GM18526 (cell line): ENCODE measurements around the gene KLF7.

Experiments used
- POLR2A ChIP-seq: IDR thresholded peaks from 3 replicates; pipeline ENCODE4 v1.6.1; 2011; ENCODE audit not compliant: insufficient read length; ENCODE audit errors: extremely low read depth

KLF7 gene

DNA sequence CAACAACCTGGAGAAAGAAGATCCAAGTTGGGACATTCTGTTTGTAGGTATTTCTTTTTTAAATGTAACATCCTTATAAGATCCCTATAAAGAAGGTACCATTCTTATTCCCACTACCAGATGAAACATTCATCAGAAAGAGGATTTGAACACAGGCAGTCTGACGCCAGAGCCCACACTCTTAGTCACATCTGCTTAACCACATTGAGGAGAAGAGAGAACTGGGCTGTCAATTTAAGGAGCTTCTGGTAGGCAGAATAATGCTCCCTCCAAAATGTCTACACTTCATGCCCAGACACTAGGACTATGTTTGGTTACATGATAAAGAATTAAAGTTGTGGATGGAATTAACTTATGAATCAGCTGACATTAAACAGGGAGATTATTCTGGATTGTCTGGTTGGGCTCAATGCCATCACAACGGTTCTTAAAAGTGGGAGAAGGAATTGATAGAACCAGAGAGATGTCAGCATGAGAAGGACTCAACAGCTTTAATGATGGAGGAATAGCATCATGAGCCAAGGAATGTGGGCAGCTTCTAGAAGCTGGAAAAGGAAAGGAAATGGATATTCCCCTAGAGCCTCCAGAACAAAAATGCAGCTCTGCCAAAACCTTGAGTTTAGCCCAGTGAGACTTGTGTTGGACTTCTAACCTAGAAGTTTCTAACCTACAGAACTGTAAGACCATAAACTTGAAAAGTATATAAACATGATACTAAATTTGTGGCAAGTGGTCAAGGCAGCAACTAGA lies 82.2 kb downstream of the KLF7 start:
- no peak for TF ChIP-seq POLR2A

DNA sequence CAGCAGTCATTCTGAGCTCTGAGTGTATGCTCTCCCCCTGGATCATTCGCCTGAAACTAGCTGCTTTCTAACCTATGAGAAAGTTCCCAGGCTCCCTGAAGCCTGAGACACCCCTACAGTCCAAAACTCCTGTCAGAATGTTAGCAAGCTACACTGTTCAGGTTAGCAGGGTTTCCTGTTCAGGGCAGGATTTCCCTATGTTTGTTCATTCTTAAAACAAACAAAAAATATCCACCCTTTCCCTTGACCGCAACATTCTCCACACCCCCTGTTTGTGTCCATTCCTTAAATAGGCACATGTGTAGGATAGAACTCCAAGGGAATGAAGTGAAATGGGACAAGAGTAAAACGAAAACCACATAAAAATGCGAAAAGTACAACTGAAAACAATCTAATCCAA lies 83.1 kb downstream of the KLF7 start:
- no peak for TF ChIP-seq POLR2A

DNA sequence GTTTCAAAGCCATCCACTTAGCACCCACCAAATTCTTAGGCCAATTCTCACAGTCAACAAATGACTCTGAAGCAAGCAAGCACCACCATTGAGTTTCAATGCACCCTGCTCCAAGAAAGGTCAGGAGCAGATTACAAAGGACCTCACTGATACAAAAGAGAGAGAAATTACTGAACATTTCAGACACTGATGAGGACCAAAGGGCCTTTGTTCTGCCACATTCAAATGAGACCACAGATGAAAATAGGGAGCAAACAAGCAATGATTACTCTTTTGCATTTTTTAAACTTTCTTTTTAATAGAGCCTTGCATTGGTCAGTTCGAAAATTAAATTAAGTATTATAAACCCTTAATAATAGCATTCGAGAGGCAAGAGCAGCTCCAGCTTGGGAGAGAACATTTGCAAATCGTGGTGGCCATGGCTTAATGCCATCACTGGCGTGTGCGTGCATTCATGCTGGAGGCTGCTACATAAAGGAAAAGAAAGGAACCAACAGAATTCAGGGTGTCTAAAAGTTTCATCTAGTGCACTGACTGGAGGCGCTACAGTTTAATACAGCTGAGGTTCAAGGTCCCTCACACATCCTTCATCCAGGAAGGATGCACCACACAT lies 87.5 kb downstream of the KLF7 start:
- no peak for TF ChIP-seq POLR2A

DNA sequence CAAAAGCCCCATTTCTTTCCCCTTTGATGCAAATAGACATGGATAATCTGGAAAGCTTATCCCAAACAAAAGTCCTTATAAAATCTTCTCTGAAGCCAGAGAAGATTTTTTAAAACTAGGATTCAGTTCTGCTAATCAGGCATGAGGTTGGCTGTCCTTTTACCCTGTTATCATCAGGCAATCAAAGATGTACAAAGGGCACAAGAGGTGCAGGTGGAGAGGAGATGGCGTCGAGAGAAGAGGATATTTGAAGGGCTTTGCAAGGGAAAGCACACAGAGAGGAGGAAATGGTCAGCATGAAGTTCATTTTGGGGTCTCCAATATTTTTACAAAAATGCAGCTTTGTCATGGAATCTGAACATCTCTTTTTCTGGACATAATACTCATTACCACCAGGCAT lies 88.5 kb downstream of the KLF7 start:
- TF ChIP-seq POLR2A, result no peak

DNA sequence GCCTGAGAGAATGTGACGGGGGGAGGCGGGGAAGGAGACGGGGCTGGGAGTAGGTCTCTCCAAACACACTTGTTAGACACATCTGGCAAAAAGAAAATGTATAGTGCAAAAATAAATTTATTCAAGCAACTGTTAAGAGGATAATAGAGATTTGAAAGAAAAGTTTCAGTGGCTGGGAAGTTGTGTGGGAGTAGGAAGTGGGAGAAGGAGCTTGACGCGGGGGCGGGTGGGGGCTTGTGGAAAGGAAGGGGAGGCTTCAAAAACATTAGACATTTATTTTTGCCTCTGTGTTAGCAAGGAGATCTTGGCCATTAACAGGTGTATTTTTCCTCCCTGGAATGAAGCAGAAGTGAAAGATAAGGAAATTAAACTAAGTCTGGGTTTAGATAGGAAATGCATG lies 90.3 kb downstream of the KLF7 start:
- TF ChIP-seq POLR2A, result no peak

DNA sequence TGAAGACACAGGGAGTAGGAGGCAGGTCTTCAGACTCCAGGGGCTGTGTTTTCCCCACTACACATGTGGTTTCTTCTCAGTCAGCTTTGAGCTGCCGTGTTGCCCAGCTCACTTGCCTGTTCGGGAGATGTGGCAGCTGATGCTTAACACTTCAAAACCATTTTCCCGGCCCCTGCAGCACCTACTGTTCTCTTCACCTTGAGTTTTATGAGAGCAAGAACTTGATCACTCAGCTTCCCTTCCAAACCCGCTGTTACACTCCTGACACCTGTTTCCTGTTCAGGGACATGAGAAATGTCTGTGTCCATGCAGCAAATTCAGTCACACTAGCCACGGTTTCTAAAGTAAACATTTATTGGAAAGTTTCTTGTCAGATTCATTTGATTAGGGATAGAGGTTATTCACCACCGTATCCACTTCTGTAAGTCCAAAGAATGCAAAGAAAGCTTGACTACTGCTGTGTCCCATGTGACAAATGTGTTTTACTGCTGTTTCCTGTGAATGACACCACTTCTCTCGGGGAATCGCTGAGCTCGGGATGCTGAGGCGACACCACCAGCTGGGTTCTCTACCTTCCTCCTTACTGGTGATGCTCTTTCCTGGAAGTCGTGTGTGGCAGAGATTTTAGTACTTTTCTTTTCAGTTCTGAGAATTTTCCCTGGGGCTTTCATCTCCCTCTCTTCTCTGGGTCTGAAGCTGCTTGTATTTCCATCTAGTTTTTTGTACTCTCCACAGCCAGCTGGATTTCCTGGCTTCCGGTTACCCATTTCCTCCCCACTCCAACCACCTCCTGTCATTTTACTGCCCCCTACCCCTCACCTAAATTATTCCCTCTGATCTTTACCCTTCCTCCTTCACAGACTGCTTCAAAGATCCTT lies 91.7 kb downstream of the KLF7 start:
- TF ChIP-seq POLR2A, result no peak

DNA sequence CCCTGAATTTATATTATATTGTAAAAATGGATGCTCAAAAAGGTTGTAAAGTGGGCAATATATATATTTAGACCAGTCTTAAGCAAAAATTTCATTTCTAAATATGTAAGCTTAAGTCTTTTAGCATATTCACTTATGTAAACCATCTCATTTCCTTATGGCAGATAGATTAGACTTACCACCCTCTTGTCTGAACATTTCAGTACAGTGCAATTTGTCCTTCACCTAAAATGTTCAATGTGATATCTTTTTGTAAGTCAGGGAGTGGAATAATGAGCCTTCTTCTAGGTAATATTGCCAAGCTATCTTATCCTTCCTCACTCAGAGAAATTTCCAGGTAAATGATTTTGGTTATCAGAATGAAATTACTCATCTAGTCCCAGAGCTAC lies 92.3 kb downstream of the KLF7 start:
- TF ChIP-seq POLR2A, result no peak

DNA sequence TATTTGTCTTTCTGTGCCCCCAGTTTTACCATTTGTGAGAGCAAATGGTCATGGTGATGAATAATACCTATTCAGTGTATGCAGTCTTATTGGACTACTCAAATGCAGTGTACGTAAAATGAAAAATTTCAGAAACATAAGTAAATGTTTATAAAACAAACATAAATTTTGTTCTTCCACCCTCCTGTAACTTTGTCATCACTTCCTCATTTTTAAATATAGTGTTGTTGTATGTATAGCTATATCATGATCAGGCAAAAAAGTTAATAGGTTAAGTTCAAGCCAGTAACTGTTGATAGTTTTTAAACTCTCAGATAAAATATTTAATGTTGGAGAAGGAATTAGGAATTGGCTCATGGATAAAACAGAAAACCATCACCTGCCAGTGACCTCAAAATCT lies 93.2 kb downstream of the KLF7 start:
- no peak for TF ChIP-seq POLR2A

DNA sequence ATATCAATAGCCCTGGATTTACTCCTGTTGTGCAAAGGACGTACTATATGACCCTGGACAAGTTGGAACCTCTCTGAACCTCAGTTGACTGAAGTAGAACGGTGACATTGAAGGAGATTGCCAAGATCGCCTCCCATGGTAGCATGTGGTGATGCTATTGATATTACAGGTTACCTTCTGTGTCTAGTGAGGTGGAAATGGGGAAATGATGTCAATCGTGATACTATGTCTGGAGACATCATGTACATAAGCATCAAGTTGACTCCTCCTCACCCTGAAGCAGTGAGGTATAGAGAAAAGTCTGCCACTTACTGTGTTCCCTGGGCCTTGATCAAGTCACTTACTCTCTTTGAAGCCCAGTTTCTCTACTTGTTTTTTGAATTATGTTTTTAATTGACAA lies 93.9 kb downstream of the KLF7 start:
- TF ChIP-seq POLR2A, result no peak

DNA sequence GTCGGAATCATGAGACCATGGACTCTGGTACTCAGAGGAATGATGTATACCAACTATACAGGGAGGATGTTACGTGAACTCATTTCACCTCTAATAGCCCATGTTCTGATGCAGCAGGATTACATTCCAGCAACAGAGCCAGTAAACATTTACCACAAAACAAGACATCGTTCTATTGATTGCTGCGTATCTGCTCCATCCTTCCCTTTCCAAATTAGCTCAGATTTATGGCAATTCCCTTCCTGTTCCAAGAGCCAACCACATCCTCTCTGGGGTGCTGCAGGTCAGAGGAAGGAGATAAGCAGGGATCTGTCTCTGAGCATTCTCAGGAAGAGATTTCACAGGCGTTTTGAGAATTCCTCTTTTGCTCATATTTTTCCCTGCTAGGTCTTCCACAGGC lies 98.3 kb downstream of the KLF7 start:
- TF ChIP-seq POLR2A, result no peak

DNA sequence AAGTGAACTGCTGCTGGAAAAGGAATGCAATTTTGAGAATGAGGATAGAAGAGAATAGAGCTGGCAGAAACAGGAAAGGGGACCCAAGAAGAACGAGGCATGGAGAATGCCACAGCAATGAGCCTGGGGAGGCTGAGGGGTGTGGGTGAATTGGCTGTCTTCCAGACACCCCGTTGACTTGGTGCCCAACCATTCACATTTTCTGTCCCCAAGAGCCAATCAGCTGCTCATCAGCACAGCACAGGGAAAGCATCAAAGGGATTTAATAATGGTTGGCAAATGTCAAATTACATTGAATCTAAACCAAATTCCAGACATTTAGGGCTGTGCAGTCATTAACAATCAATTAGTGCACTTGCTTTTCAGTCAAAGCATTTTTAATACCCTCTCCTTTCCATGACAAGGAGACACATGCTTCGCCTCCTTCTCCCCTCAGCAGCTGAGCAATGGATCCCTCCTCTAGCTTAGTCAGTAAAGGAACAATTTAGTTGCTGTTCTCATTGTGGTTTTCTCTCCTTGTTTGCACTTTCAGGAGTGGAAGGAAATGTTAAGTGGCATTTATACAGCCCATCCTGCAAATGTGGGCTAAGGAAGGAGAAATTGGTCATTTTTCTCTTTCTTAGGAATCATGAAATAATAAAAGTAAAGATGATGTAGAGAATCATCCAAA lies 98.8 kb downstream of the KLF7 start:
- TF ChIP-seq POLR2A, result no peak

DNA sequence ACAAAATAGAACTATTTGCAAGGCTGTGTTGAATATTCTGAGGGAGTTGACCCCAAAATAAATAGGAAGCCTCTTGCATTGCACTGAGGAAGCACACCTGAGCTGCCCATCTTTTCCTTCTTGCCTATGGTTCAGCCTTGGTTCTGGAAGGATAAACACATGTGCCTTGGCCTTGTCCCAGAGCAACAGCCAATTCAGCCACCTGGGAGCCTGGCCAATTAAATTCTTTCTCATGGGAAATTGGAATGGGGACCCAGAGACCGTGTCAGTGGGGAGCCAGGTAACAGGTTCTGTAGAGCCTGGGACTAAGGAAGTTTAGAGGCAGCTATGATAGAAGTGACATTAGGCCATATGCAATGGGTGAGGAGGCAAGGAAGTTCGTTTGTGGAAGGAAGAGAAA lies 99.6 kb downstream of the KLF7 start:
- no peak for TF ChIP-seq POLR2A

DNA sequence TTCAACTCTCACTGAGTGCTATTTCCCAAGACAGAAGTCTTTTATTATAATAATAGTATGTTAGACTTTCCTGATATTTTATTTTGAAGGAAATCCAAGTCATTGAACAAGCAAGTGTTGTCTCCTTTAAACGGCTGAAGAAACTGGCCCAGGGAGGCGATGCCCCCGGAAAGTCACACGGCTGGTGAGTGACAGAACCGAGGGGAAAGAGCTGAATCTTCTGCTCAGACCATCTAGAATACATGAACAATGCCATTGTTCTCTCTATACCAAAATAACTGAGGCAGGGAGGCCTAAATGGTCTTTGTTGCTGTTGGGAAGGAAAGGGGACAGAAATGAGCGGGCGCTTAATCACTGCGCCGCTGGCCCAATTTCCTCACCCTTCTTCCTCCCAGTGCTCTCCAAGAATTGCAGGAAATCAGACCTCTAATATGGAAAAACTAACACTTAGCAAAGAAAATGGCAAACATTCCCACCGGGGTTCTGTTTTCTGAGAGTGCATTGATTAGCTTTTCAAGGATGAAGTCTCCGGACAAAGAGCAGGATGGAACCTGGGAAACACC lies 101.5 kb downstream of the KLF7 start:
- no peak for TF ChIP-seq POLR2A

DNA sequence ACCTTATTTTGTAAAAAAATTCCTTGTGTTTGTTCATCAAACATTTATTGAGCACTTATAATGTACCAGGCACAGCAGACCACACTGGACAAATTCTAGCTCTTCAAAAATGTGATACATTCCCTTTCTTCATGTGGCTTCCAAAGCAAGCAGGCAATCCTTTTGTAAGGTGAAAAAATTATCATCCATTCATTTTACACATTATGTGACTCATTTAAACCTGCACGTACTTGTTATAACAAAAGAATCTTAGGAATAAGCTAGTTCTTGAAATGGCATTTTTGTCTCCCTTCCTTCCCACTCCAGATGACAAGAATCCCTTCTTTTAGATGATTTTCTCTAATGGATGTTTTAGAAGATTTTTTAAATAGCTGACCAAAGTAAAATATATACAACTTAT lies 104.6 kb downstream of the KLF7 start:
- TF ChIP-seq POLR2A, result no peak

DNA sequence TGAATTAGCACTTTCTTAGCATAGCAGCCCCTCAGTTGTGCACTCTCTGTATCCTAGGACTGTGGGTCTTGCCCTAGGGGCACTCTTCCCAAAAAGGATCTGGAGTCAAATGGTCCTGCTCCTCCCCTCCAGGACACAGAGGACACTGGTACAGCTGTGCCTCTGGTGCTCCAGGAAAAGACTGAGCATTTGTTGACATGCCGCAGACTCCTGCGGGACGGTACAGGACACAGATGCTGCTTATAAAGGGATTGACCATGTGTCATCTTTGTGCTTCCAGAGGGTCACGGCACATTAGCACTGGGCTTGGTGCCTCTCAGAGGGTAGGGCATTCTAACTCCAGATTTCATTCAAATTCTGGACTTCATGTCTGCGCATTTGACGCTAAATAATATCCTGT lies 110.5 kb downstream of the KLF7 start:
- no peak for TF ChIP-seq POLR2A
